OCI-LY7 (cell line): ENCODE measurements around the gene TWSG1. TPM values are rescaled to one million over a fixed set of nuclear protein-coding genes. Genes with fewer than 3 reads are reported as not detected.

ENCODE experiments used
- BruUV-seq: library from RNA; stranded (reverse); fragments of 400-500 nt; replicated peaks from 2 replicates; lab custom pipeline; 2021; lab: Mats Ljungman, UMichigan
- CTCF ChIA-PET: fragments of 300-600 bp; sonication (Branson Sonifier 250); formaldehyde crosslinking; loops from one replicate; lab custom pipeline; 2022; ENCODE audit warnings: antibody characterized with exemption; ENCODE audit not compliant: unreplicated experiment; lab: Charles Lee
- POLR2A ChIA-PET: fragments of 300-600 bp; sonication (Branson Sonifier 250); formaldehyde crosslinking; loops from one replicate; lab custom pipeline; 2022; ENCODE audit warnings: antibody characterized with exemption; lab: Charles Lee
- DNase-seq: peaks from one replicate; pipeline ENCODE4 v3.0.0-alpha.2; 2015; ENCODE audit warnings: low spot score
- H2AFZ ChIP-seq: fragments of 200-600 bp; sonication (generic), shearing (Covaris generic); 2 replicates; pipeline ENCODE4 v1.6.1; 2014; ENCODE audit warnings: mild to moderate bottlenecking, antibody characterized with exemption, low read length, moderate library complexity
- H3K27ac ChIP-seq: fragments of 200-600 bp; sonication (generic); 2 replicates; pipeline ENCODE4 v1.5.1; 2014; ENCODE audit warnings: mixed run types, low read depth, mild to moderate bottlenecking, moderate library complexity, low read length, inconsistent platforms; ENCODE audit not compliant: poor library complexity, severe bottlenecking
- H3K36me3 ChIP-seq: fragments of 200-600 bp; sonication (generic); 2 replicates; pipeline ENCODE4 v1.6.1; 2014; ENCODE audit warnings: mild to moderate bottlenecking, antibody characterized with exemption, low read length, moderate library complexity, mixed read lengths; ENCODE audit not compliant: insufficient read depth
- H3K4me1 ChIP-seq: fragments of 200-600 bp; sonication (generic); 2 replicates; pipeline ENCODE4 v1.5.1; 2014; ENCODE audit warnings: mild to moderate bottlenecking, low read length; ENCODE audit not compliant: insufficient read depth, poor library complexity, severe bottlenecking
- H3K4me2 ChIP-seq: fragments of 200-600 bp; sonication (generic); 2 replicates; pipeline ENCODE4 v1.6.1; 2014; ENCODE audit warnings: mild to moderate bottlenecking, low read length
- H3K4me3 ChIP-seq: fragments of 200-600 bp; sonication (generic); 2 replicates; pipeline ENCODE4 v1.5.1; 2014; ENCODE audit warnings: mild to moderate bottlenecking, low read depth, low read length; ENCODE audit not compliant: poor library complexity, severe bottlenecking
- H3K79me2 ChIP-seq: fragments of 200-600 bp; sonication (generic); 2 replicates; pipeline ENCODE4 v1.6.1; 2016; ENCODE audit warnings: low read depth, mild to moderate bottlenecking, low read length, moderate library complexity, mixed read lengths; ENCODE audit not compliant: insufficient read depth
- H3K9me2 ChIP-seq: fragments of 200-600 bp; sonication (generic); 2 replicates; pipeline ENCODE4 v1.6.1; 2016; ENCODE audit warnings: mild to moderate bottlenecking, low read length, mixed read lengths; ENCODE audit not compliant: insufficient read depth
- H3K9me3 ChIP-seq: fragments of 200-600 bp; sonication (generic); 2 replicates; pipeline ENCODE4 v1.6.1; 2014; ENCODE audit warnings: mild to moderate bottlenecking, mixed run types, low read length, mixed read lengths
- H4K20me1 ChIP-seq: fragments of 200-600 bp; sonication (generic); 2 replicates; pipeline ENCODE4 v1.6.1; 2014; ENCODE audit warnings: mild to moderate bottlenecking, antibody characterized with exemption, low read length, moderate library complexity, mixed read lengths; ENCODE audit not compliant: insufficient read depth
- CTCF ChIP-seq: fragments of 200-600 bp; sonication (generic); conservative IDR thresholded peaks from 2 replicates; pipeline ENCODE4 v1.5.1; 2014; ENCODE audit warnings: mild to moderate bottlenecking, antibody characterized with exemption, low read length, moderate library complexity, mixed read lengths
- EZH2phosphoT487 ChIP-seq: fragments of 200-600 bp; sonication (generic); IDR thresholded peaks from 2 replicates; pipeline ENCODE4 v1.6.1; 2018; ENCODE audit warnings: low read depth, borderline replicate concordance, mild to moderate bottlenecking, mixed run types, antibody characterized with exemption, low read length, moderate library complexity, mixed read lengths
- intact Hi-C: fragments of 100-400 bp; cut with micrococcal nuclease; formaldehyde crosslinking; loops from one replicate; pipeline ENCODE4 v1.10.0; 2022; ENCODE audit not compliant: unreplicated experiment
- total RNA-seq, 2 experiments: library from RNA; depleted of rRNA in 1 of 2; stranded (reverse); fragments of >200 nt in 1 of 2; shearing (Covaris generic) in 1 of 2; gene quantifications; 2 replicates each; pipeline ENCODE4 v1.2.3, GENCODE V29; 2014 to 2022

Gene TWSG1
- total RNA-seq, 2 experiments from 2014 or later = 7.5 to 10.9 TPM

- Histone ChIP-seq H3K9me2 (no peaks in the 10 kb centered on the region), H3K36me3 (no peaks in the 10 kb centered on the region), H3K4me3 (no peak overlapping the region), H3K4me2 (no peak overlapping the region), H2AFZ (no peak overlapping the region), H3K9me3 (no peaks in the 10 kb centered on the region), H3K4me1 (no peaks in the 10 kb centered on the region), H3K79me2 (no peaks in the 10 kb centered on the region), H4K20me1 (no peaks in the 10 kb centered on the region), H3K27ac (no peak overlapping the region)
- intact Hi-C loops = no loop called here
- POLR2A ChIA-PET = no interaction called here
- DNase-seq = no peak
- TF ChIP-seq EZH2phosphoT487 (no peak), CTCF (no peak)
- CTCF ChIA-PET = no interaction called here
- BruUV-seq = no TSS peak
Observed at GRCh38 chr18:9436206-9436929, 101.8 kb downstream of the TWSG1 start.

GRCh38 chr18:9437021-9437437 is 102.5 kb downstream of the TWSG1 start:
- Histone ChIP-seq H3K4me3 (no peak overlapping the region), H3K4me1 (no peaks in the 10 kb centered on the region), H3K79me2 (no peaks in the 10 kb centered on the region), H2AFZ (no peak overlapping the region), H3K36me3 (no peaks in the 10 kb centered on the region), H3K27ac (no peak overlapping the region), H3K4me2 (no peak overlapping the region), H3K9me3 (no peaks in the 10 kb centered on the region), H4K20me1 (no peaks in the 10 kb centered on the region), H3K9me2 (no peaks in the 10 kb centered on the region)
- DNase-seq = no peak
- no TSS peak for BruUV-seq
- ChIA-PET POLR2A (interaction anchor here (0.6 kb wide), 1 partner anchor 163 kb away, joined by 3 read pairs; no protein-coding TSS in a partner anchor), CTCF (no interaction called here)
- intact Hi-C loops = no loop called here
- TF ChIP-seq EZH2phosphoT487 = no peak
- TF ChIP-seq CTCF = no peak

- Histone ChIP-seq H3K4me2 (no peak overlapping the region), H3K9me2 (no peaks in the 10 kb centered on the region), H3K4me1 (no peaks in the 10 kb centered on the region), H3K79me2 (no peaks in the 10 kb centered on the region), H2AFZ (no peak overlapping the region), H3K27ac (no peak overlapping the region), H3K4me3 (no peak overlapping the region), H4K20me1 (no peaks in the 10 kb centered on the region), H3K36me3 (no peaks in the 10 kb centered on the region), H3K9me3 (no peaks in the 10 kb centered on the region)
- TF ChIP-seq CTCF = no peak
- TF ChIP-seq EZH2phosphoT487 = no peak
- ChIA-PET POLR2A (interaction anchor here (0.6 kb wide), 1 partner anchor 163 kb away, joined by 3 read pairs; no protein-coding TSS in a partner anchor), CTCF (no interaction called here)
- no peak for DNase-seq
- intact Hi-C loops = no loop called here
- no TSS peak for BruUV-seq
Observed at GRCh38 chr18:9437672-9438071, 103.1 kb downstream of the TWSG1 start.
